Chondrocyte (in vitro differentiated cells): Measurements from ENCODE around the gene KIF6. TPM values are rescaled to one million over a fixed set of nuclear protein-coding genes. Genes with fewer than 3 reads are reported as not detected.
A peak's percentile ranks its signal among the peaks of the same experiment; 100 is the strongest.

ENCODE experiments used
- DNase-seq: peaks from one replicate; pipeline ENCODE4 v3.0.0; 2021; ENCODE audit warnings: mixed read lengths, low spot score
- H3K27ac Mint-ChIP-seq: one replicate; pipeline ENCODE4 v1.8.0; 2021; ENCODE audit warnings: mild to moderate bottlenecking, moderate library complexity, mixed read lengths; ENCODE audit not compliant: unreplicated experiment
- H3K27me3 Mint-ChIP-seq: 2 replicates; pipeline ENCODE4 v1.8.0; 2021; ENCODE audit warnings: low read depth, mixed read lengths
- H3K36me3 Mint-ChIP-seq: 2 replicates; pipeline ENCODE4 v1.8.0; 2021; ENCODE audit warnings: low read depth, mixed read lengths
- H3K4me1 Mint-ChIP-seq: 2 replicates; pipeline ENCODE4 v1.8.0; 2021; ENCODE audit warnings: low read depth, mild to moderate bottlenecking, mixed read lengths
- H3K4me3 Mint-ChIP-seq: one replicate; pipeline ENCODE4 v1.8.0; 2021; ENCODE audit warnings: mild to moderate bottlenecking, moderate library complexity, mixed read lengths; ENCODE audit not compliant: unreplicated experiment
- H3K9me3 Mint-ChIP-seq: 2 replicates; pipeline ENCODE4 v1.8.0; 2021; ENCODE audit warnings: low read depth, mixed read lengths
- total RNA-seq: library from RNA; stranded (reverse); gene quantifications from 3 replicates; pipeline ENCODE4 v1.2.1, GENCODE V29; 2021
- TF ChIP-seq, protein P1 (sequence below): fragments of 200-600 bp; sonication (generic); IDR thresholded peaks from 2 replicates; pipeline ENCODE4 v1.5.0; 2021; ENCODE audit warnings: antibody characterized with exemption, mild to moderate bottlenecking, moderate library complexity

Gene KIF6
- total RNA-seq, 1 donor from 2014 or later, result 0.62 TPM

DNA sequence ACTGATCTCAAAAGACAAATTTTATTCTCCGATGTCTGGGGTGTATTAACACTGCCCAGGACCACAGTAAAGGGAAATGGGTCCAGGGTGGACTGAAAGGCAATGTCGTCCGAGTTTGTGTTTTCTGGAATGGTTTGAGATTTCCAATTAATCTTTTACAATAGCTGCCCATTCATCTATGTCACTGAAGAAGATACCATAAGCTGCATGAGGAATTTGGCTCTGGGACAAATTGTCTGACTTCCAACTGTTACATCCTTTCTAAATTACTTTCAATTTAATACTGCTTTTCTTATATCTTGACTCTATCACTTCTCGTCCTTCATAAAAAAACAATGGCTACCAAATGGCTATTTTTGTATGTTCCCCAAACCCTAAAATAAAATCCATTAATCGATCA, 272.0 kb downstream of the KIF6 start:
- Mint-ChIP-seq H3K9me3 (peaks cover 13% of the 10 kb centered on the region), H3K27ac (no peak overlapping the region), H3K27me3 (no peaks in the 10 kb centered on the region), H3K36me3 (peaks cover 7% of the 10 kb centered on the region), H3K4me3 (no peak overlapping the region), H3K4me1 (peaks cover 32% of the 10 kb centered on the region)
- TF ChIP-seq, protein P1, sequence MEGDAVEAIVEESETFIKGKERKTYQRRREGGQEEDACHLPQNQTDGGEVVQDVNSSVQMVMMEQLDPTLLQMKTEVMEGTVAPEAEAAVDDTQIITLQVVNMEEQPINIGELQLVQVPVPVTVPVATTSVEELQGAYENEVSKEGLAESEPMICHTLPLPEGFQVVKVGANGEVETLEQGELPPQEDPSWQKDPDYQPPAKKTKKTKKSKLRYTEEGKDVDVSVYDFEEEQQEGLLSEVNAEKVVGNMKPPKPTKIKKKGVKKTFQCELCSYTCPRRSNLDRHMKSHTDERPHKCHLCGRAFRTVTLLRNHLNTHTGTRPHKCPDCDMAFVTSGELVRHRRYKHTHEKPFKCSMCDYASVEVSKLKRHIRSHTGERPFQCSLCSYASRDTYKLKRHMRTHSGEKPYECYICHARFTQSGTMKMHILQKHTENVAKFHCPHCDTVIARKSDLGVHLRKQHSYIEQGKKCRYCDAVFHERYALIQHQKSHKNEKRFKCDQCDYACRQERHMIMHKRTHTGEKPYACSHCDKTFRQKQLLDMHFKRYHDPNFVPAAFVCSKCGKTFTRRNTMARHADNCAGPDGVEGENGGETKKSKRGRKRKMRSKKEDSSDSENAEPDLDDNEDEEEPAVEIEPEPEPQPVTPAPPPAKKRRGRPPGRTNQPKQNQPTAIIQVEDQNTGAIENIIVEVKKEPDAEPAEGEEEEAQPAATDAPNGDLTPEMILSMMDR, result no peak
- DNase-seq, result no peak

DNA sequence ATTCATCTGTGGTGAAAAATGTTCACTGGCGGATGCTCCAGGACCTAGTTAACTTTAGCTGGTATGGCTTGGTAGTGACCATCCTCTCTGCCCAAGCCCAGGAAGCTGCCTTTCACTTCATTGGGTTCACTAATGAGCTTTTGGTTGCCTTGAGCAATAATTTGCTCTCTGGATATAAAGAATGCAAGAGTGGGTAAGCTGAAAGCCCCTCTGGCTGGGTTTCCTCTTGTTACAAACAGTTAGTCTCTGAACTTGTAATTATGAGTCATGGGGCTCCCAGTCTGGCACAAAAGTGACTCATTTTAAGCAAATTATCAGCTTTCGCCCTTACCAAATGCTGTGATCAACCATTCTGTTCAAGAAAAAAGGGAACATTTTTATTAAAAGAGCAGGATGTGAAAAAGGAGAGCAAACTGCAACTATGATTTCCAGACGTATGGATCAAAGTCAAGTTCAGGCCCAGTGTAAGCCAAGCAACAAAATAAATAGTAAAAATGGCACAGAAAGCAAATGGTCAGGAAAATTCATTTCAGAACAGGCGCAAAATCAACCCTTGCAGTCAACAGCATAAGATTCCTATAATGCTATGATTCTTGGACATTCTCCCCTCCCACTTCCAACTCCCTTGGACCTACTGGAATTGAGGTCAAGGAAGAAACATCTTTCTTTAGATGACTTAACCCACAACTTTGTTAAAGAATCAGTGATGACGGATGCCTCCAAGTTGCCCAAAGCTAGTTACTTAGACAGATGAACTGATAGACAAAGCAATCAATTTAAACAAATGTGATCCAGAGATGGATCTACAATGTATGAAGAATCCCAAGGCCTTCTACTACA, 272.7 kb downstream of the KIF6 start:
- TF ChIP-seq, protein P1, result no peak
- Mint-ChIP-seq H3K27me3 (no peaks in the 10 kb centered on the region), H3K27ac (no peak overlapping the region), H3K36me3 (peaks cover 7% of the 10 kb centered on the region), H3K9me3 (peaks cover 13% of the 10 kb centered on the region), H3K4me3 (no peak overlapping the region), H3K4me1 (peaks cover 32% of the 10 kb centered on the region)
- no peak for DNase-seq

DNA sequence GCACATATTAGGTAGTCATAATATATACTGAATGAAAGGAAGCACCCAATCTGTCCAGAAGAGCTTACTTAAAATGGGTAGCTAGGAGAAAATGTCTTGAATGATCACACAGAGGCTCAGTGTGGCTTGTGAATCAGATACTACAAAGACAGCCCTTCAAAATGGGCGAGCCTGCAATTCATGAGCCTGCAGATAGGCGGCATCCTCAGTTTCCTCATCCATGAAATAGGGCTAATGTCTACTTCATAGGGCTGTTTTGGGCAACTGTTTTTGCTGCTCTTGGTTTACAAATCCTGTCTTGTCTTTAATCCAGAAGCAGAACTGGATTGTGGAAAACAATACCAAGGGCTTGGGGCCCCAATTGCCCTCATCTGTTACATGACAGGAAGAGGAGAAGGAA, 273.4 kb downstream of the KIF6 start:
- peaks cover 13% of the 10 kb centered on the region for H3K9me3 Mint-ChIP-seq
- H3K36me3 Mint-ChIP-seq, result peaks cover 7% of the 10 kb centered on the region
- TF ChIP-seq, protein P1, result peak; percentile 52
- H3K4me1 Mint-ChIP-seq, result peaks cover 38% of the 10 kb centered on the region
- no peak for DNase-seq
- no peaks in the 10 kb centered on the region for H3K27me3 Mint-ChIP-seq
- no peak overlapping the region for H3K27ac Mint-ChIP-seq
- H3K4me3 Mint-ChIP-seq, result no peak overlapping the region

DNA sequence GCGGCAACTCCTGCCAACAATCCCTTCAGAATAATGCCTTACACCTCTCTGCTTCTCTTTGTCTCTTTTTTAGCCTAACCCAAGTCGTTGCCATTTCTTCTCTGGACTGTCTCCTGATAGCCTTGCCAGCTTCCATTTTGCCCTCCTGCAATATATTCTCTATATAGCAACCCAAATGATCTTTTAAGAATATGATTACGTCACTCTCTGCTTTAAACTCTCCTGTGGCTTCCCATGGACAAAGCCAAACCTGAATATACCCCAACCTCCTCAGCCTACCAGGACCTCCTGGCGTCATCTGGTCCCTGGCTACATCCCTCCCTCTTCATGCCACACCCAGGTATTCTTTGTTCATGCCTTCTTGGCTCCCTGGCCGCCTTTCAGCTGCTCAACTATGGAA, 276.2 kb downstream of the KIF6 start:
- no peak overlapping the region for H3K4me3 Mint-ChIP-seq
- peaks cover 9% of the 10 kb centered on the region for H3K9me3 Mint-ChIP-seq
- H3K36me3 Mint-ChIP-seq, result peaks cover 2% of the 10 kb centered on the region
- no peaks in the 10 kb centered on the region for H3K27me3 Mint-ChIP-seq
- H3K27ac Mint-ChIP-seq, result no peak overlapping the region
- peaks cover 37% of the 10 kb centered on the region for H3K4me1 Mint-ChIP-seq
- DNase-seq, result no peak
- TF ChIP-seq, protein P1, result no peak

DNA sequence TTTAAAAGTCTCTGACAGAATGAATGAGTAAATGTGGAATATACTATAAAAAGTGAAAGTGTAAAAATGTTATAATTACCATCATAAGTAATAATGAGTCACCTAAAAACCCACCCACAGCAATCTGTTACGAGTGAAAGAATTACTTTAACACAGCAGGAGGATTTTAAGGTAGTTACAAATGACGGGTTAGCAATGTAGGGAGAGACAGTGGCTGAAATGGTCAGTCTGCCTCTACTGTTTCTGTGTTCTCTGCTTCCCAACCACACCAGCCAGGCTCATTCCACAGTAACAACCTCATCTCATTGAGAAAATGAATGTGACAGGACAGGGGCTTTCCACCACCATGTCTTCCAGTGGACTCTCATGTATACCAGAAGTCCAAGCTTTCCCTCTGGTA, 278.3 kb downstream of the KIF6 start:
- Mint-ChIP-seq H3K36me3 (no peaks in the 10 kb centered on the region), H3K4me3 (no peak overlapping the region), H3K27me3 (no peaks in the 10 kb centered on the region), H3K4me1 (peaks cover 18% of the 10 kb centered on the region), H3K27ac (no peak overlapping the region), H3K9me3 (no peaks in the 10 kb centered on the region)
- TF ChIP-seq, protein P1, result no peak
- DNase-seq, result no peak
